Stimulated activated CD8-positive, alpha-beta memory T cell treated with anti-CD3 and anti-CD28 coated beads, Interleukin-4, amount 100 ng/mL, for 4 hours (primary cell): ENCODE measurements around the gene FBXL13.
"Not testable (repeated sequence)": the region's sequence is repeated elsewhere in the genome, so short reads cannot be mapped to it uniquely, and the experiment has no call there.

Experiments used
- DNase-seq, 2 donors: peaks; one replicate each; pipeline ENCODE4 v3.0.0-alpha.2; 2020; ENCODE audit warnings: low read depth in 2 of 2, low spot score in 1 of 2

FBXL13 gene

GRCh38 chr7:103080923-103081322 is 6.3 kb upstream of the FBXL13 start:
- DNase-seq, result no peak

- no peak for DNase-seq
Measured at GRCh38 chr7:103079836-103080235, 5.2 kb upstream of the FBXL13 start.

GRCh38 chr7:103078226-103078625 is 3.6 kb upstream of the FBXL13 start:
- DNase-seq, result not testable (repeated sequence)

DNA sequence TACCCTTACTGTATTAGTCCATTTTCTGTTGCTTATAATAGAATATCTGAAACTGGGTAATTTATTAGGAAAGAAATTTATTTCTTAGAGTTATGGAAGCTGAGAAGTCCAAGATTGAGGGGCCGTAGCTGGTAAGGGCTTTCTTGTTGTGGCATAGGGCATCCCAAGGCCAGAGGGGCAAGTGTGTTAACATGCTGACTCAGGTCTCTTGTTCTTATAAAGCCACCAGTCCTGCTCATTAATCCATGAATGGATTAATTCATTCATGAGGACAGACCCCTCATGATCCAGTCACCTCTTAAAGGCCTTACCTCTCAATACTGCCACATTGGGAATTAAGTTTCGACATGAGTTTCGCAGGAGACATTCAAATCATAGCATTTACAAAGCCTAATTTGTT is 2.7 kb upstream of the FBXL13 start:
- DNase-seq, result no peak

DNA sequence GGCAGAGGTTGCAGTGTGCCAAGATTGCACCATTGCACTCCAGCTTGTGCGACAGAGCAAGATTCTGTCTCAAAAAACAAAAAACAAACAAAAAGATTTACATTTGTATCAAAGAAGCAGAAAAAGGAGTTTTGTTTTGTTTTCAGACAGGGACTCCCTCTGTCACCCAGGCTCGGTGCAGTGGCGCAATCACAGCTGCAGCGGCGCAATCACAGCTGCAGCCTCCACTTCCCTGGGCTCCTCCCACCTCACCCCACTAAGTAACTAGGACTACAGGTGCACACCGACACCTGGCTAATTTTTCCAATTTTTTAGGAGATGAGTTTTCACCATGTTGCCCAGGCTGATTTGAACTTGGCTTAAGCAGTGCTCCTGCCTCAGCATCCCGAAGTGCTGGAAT is 2.2 kb upstream of the FBXL13 start:
- DNase-seq, result no peak

GRCh38 chr7:103075337-103075918 is 832 bp upstream of the FBXL13 start:
- DNase-seq, result peak; percentile 62 to 75

- no peak for DNase-seq
Measured at GRCh38 chr7:103073989-103074518, 542 bp downstream of the FBXL13 start.

- no peak for DNase-seq
Measured at GRCh38 chr7:103071000-103071399, 3.6 kb downstream of the FBXL13 start.

DNA sequence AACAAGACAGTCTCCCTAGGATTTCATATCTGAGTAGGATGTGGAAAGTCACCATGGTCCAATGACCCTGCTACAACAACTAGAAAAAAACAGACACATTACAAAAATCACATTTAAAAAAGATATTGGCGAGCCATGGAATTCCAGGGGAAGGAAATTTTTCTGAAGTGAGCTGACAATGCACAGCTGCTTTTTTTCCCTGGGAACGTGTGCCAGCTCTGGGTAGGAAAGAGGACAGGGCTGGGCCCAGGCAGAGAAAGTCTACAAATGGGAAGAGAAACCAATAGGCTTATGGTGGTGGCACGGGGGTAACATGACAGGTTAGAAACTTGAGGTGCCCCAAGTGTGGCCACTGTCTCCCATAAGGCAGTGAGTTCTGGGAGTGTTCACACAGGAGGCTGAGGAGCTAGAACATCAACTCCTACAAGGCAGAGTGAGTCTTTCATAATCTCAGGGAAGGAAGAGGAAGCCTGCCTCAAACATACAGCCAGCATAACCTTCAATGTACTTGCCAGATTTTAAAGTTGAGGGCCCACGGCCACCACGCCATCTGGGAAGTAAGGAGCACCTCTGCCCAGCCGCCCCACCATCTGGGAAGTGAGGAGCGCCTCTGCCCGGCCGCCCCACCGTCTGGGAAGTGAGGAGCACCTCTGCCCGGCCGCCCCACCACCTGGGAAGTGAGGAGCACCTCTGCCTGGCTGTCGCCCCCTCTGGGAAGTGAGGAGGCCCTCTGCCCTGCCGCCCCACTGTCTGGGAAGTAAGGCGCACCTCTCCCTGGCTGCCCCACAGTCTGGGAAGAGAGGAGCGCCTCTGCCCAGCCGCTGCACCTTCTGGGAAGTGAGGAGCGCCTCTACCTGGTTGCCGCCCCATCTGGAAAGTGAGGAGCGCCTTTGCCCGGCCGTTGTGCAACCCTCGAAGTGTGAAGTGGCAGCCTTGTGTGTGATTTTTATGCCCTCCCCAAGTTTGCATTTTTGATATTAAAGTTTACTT is 5.9 kb downstream of the FBXL13 start:
- DNase-seq, result no peak

- no peak for DNase-seq
Measured at GRCh38 chr7:103065667-103066066, 8.9 kb downstream of the FBXL13 start.

DNA sequence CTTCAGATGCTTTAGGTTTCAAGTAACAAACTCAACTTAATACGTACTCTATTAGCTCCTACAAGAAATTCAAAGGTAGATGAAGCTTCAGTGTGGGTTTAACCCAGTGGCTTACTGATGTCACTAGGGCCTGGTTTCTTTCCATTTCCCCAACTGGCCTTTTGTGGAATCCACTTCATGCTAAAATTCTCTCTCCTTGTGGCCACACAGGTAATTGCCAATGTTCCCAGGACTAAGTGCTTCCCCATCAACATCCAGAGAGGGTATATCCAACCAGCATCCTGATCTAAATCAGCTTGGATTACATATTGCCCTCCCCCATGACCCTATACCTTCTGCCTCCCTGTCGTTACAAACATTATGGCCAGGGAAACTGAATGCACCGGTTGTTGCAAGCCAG is 10.7 kb downstream of the FBXL13 start:
- DNase-seq, result no peak

DNA sequence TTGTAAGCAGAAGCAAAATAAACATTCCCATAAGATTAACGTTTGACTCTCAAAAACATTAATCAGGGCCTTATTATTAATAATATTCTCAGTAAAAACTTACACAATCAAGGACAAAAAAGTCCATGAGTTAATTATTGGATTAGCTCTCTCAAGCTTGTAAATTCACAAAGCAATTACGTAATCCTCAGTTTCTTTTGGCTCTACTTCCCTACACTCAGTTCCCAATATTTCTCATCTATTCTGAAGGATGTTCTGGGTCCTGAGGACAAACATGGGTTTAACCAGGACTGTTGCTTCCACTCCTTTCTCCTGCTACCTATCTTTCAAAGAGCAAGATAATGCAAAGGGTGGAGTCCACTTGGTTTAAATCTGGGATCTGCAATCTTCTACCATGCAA is 15.1 kb downstream of the FBXL13 start:
- DNase-seq, result no peak

GRCh38 chr7:103058122-103058521 is 16.5 kb downstream of the FBXL13 start:
- no peak for DNase-seq

DNA sequence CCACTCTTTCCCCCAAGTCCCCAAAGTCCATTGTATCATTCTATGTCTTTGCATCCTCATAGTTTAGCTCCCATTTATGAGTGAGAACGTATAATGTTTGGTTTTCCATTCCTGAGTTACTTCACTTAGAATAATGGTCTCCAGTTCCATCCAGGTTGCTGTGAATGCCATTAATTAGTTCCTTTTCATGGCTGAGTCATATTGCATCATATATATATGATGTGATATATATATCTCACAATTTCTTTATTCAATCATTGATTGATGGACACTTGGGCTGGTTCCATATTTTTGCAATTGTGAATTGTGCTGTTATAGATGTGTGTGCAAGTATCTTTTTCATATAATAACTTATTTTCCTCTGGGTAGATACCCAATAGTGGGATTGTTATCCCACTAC is 18.6 kb downstream of the FBXL13 start:
- not testable (repeated sequence) for DNase-seq

DNA sequence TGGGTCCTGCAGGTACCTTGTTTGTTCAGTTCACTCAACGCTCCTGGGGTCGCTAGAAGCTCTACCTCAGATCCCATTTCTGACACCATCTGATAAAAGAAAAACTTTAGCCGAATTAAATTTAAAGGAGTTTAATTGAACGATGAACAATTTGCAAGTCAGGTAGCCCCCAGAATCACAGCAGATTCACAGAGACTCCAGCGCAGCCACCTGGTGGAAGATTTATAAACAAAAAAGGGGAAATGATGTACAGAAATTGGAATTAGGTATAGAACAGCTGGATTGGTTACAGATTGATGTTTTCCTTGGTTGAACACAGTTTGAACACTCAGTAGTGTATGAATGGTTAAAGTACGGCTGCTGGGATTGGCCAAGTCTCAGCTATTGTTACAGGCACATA is 23.1 kb downstream of the FBXL13 start:
- DNase-seq, result no peak

DNA sequence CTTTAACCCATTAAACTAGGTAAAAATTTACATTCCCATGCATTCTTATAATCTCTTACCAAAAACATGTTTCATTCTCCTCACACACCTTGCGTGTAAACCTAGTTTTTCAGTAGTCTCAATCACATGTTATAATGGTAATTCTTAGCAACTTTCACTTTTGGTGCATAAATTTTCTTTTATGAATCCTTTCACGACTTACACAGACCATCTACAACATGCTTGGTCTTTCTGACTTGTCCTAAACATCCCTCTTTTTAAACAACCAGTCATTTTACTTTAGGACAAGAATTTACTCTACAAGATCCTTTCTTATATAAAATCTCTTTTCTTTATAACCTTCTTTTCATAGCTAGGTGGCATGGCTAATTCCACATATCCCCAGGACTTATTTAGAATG is 25.8 kb downstream of the FBXL13 start:
- no peak for DNase-seq

DNA sequence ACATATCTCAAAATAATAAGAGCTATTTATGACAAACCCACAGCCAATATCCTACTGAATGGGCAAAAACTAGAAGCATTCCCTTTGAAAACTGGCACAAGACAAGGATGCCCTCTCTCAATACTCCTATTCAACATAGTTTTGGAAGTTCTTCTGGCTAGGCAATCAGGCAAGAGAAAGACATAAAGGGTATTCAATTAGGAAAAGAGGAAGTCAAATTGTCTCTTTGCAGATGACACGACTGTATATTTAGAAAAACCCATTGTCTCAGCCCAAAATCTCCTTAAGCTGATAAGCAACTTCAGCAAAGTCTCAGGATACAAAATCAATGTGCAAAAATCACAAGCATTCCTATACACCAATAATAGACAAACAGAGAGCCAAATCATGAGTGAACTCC is 32.8 kb downstream of the FBXL13 start:
- not testable (repeated sequence) for DNase-seq

DNA sequence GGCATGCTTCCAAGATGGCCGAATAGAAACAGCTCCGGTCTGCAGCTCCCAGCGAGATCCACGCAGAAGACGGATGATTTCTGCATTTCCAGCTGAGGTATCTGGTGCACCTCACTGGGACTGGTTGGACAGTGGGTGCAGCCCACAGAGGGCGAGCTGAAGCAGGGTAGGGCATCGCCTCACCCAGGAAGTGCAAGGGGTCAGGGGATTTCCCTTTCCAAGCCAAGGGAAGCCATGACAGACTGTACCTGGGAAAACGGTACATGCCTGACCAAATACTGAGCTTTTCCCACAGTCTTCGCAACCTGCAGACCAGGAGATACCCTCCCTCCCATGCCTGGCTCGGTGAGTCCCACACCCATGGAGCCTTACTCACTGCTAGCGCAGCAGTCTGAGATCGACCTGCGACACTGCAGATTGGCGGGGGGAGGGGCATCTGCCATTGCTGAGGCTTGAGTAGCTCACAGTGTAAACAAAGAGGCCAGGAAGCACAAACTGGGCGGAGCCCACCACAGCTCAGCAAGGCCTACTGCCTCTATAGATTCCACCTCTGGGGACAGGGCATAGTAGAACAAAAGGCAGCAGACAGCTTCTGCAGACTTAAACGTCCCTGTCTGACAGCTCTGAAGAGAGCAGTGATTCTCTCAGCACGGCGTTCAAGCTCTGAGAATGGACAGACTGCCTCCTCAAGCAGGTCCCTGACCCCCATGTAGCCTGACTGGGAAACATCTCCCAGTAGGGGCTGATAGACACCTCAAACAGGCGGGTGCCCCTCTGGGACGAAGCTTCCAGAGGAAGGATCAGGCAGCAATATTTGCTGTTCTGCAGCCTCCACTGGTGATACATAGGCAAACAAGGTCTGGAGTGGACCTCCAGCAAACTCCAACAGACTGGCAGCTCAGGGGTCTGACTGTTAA is 36.5 kb downstream of the FBXL13 start:
- DNase-seq, result not testable (repeated sequence)

- no peak for DNase-seq
Measured at GRCh38 chr7:103037476-103037822, 37.1 kb downstream of the FBXL13 start.

DNA sequence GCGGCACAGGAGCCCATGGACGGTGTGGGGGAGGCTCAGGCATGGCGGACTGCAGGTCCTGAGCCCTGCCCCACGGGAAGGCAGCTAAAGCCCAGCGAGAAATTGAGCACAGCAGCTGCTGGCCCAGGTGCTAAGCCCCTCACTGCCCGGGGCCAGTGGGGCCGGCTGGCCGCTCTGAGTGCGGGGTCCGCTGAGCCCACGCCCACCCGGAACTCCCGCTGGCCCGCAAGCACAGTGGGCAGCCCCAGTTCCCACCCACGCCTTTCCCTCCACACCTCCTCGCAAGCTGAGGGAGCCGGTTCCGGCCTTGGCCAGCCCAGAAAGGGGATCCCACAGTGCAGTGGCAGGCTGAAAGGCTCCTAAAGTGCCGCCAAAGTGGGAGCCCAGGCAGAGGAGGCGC is 40.3 kb downstream of the FBXL13 start:
- DNase-seq, result not testable (repeated sequence)

DNA sequence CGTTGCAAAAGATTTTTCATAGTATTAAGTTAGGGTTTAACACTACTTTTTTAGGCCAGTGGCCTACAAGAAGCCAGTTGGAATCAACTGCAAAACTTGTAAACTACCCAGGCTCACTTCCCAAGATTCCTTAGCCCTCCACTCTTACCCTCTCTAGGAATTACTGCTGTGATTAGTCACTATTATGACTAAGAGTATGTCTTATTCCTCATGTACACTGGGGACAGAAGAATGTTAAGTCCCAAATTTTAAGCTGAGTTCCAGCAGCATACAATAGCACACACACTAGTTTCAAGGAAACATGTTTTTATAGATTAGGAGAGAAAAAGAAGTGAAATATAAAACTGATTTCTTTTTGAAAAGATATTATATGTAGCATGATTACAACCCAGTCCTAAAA is 42.8 kb downstream of the FBXL13 start:
- DNase-seq, result no peak
